ENCODE measurements around the gene DMBX1. TPM values are rescaled to one million over a fixed set of nuclear protein-coding genes. Genes with fewer than 3 reads are reported as not detected.

DMBX1 gene
- total and polyA plus RNA-seq, 2 of the 13 experiments (the other 11 are each of a cell fraction or from before 2014, with no cell fraction given), result not detected

DNA sequence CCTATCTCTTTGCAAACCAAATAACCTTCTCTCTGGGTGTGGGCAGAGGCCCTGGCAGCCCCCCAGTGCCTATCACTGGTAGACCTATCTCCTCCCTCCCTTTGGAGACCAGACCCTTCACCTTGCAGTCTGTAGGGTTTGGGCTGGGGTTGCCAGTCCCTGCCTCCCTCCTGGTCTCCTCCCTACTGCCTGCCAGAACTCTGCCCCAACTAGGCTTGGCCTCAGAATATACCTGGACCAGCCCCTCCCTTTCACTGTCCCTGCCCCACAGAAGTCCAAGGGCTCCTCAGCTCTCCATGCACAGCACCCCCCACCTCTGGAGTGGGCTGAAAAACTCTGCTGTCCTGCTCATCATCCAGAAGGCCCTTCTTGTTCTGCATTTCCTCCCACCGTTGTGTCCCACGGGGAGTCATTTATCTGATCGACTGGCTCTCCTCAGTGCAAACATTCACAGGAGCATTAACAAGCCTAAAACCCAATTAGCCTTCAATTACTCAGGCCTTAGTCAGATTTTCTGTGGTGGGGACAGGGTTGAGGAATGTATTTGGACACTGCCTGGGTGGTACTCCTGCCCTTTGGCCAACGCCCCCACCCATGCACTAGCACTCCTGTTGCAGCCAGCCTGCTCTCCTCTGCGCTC is 27.7 kb upstream of the DMBX1 start:
- ChIA-PET CTCF (ENCODE audit: low intra/inter-chr PET ratio, low total read pairs) (no interaction called here), POLR2A (no interaction called here)
- H3K36me3 ChIP-seq (replicated peaks in 1 of 2; ENCODE audit: control insufficient read depth in 1 of 2, insufficient read depth in 2 of 2, low read length in 2 of 2), result no peaks in the 10 kb centered on the region
- no peak for TF ChIP-seq NFRKB (IDR thresholded peaks at IDR 0.05)
- no peak for TF ChIP-seq CC2D1A (CRISPR knock-in tag; IDR thresholded peaks at IDR 0.05)
- TF ChIP-seq ARNT (IDR thresholded peaks at IDR 0.05), result no peak
- TF ChIP-seq, protein P1, sequence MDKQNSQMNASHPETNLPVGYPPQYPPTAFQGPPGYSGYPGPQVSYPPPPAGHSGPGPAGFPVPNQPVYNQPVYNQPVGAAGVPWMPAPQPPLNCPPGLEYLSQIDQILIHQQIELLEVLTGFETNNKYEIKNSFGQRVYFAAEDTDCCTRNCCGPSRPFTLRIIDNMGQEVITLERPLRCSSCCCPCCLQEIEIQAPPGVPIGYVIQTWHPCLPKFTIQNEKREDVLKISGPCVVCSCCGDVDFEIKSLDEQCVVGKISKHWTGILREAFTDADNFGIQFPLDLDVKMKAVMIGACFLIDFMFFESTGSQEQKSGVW (CRISPR knock-in tag; IDR thresholded peaks at IDR 0.05; ENCODE audit: borderline replicate concordance), result no peak
- TF ChIP-seq ZNF891 (CRISPR knock-in tag; IDR thresholded peaks at IDR 0.05), result no peak
- TF ChIP-seq ZNF850 (CRISPR knock-in tag; conservative IDR thresholded peaks at IDR 0.05), result no peak
- no peak for TF ChIP-seq TGIF2 (CRISPR knock-in tag; IDR thresholded peaks at IDR 0.05)
- TF ChIP-seq ZNF558 (CRISPR knock-in tag; IDR thresholded peaks at IDR 0.05; ENCODE audit: borderline replicate concordance), result no peak
- TF ChIP-seq, protein P2, sequence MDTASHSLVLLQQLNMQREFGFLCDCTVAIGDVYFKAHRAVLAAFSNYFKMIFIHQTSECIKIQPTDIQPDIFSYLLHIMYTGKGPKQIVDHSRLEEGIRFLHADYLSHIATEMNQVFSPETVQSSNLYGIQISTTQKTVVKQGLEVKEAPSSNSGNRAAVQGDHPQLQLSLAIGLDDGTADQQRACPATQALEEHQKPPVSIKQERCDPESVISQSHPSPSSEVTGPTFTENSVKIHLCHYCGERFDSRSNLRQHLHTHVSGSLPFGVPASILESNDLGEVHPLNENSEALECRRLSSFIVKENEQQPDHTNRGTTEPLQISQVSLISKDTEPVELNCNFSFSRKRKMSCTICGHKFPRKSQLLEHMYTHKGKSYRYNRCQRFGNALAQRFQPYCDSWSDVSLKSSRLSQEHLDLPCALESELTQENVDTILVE (CRISPR knock-in tag; IDR thresholded peaks at IDR 0.05), result no peak
- TF ChIP-seq HOXA7 (CRISPR knock-in tag; IDR thresholded peaks at IDR 0.05), result no peak
- TF ChIP-seq HNRNPLL (IDR thresholded peaks at IDR 0.05; ENCODE audit: low read depth, low read length, poor library complexity, severe bottlenecking), result no peak
- TF ChIP-seq, protein P3, sequence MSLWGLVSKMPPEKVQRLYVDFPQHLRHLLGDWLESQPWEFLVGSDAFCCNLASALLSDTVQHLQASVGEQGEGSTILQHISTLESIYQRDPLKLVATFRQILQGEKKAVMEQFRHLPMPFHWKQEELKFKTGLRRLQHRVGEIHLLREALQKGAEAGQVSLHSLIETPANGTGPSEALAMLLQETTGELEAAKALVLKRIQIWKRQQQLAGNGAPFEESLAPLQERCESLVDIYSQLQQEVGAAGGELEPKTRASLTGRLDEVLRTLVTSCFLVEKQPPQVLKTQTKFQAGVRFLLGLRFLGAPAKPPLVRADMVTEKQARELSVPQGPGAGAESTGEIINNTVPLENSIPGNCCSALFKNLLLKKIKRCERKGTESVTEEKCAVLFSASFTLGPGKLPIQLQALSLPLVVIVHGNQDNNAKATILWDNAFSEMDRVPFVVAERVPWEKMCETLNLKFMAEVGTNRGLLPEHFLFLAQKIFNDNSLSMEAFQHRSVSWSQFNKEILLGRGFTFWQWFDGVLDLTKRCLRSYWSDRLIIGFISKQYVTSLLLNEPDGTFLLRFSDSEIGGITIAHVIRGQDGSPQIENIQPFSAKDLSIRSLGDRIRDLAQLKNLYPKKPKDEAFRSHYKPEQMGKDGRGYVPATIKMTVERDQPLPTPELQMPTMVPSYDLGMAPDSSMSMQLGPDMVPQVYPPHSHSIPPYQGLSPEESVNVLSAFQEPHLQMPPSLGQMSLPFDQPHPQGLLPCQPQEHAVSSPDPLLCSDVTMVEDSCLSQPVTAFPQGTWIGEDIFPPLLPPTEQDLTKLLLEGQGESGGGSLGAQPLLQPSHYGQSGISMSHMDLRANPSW (CRISPR knock-in tag; IDR thresholded peaks at IDR 0.05; ENCODE audit: borderline replicate concordance), result no peak
- no peak for TF ChIP-seq SOX13 (IDR thresholded peaks at IDR 0.05)
- TF ChIP-seq SOX13 (CRISPR knock-in tag; conservative IDR thresholded peaks at IDR 0.05 in 1 of 2, IDR thresholded peaks at IDR 0.05 in 1 of 2), result no peak
- TF ChIP-seq, protein P4, sequence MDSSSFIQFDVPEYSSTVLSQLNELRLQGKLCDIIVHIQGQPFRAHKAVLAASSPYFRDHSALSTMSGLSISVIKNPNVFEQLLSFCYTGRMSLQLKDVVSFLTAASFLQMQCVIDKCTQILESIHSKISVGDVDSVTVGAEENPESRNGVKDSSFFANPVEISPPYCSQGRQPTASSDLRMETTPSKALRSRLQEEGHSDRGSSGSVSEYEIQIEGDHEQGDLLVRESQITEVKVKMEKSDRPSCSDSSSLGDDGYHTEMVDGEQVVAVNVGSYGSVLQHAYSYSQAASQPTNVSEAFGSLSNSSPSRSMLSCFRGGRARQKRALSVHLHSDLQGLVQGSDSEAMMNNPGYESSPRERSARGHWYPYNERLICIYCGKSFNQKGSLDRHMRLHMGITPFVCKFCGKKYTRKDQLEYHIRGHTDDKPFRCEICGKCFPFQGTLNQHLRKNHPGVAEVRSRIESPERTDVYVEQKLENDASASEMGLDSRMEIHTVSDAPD (CRISPR knock-in tag; IDR thresholded peaks at IDR 0.05), result no peak
- no peak overlapping the region for H3K27ac ChIP-seq (ENCODE audit: extremely low read length, insufficient read depth, low read length)
- no peak for DNase-seq (ENCODE audit: low spot score)
- no peak overlapping the region for H3K4me2 ChIP-seq (ENCODE audit: low read depth, low read length)
- 11% methylated on average over 5 of the region's 5 CpGs for WGBS (ENCODE audit: low lambda C conversion rate)
- H3K9me3 ChIP-seq (ENCODE audit: low read length), result no peaks in the 10 kb centered on the region
- no peak overlapping the region for H3K4me3 ChIP-seq (replicated peaks in 1 of 3; ENCODE audit: insufficient read depth in 1 of 3, low read depth in 2 of 3, low read length in 3 of 3)
- H3K27me3 ChIP-seq (ENCODE audit: control insufficient read depth in 1 of 2, insufficient read depth in 2 of 2, low read length in 2 of 2), result peaks cover 14 to 78% of the 10 kb centered on the region in 2 experiments
- intact Hi-C loops (cut with micrococcal nuclease; ENCODE audit: unreplicated experiment), result no loop called here
- no TSS peak for BruUV-seq (replicated peaks)
- no peak overlapping the region for H2AFZ ChIP-seq (ENCODE audit: low read length)
- H3K79me2 ChIP-seq (ENCODE audit: insufficient read depth, low read length), result no peaks in the 10 kb centered on the region
- peaks cover 7% of the 10 kb centered on the region for H3K4me1 ChIP-seq (ENCODE audit: insufficient read depth, low read length)
- no peak for FAIRE-seq
- H3K9ac ChIP-seq (ENCODE audit: insufficient read depth, low read depth, low read length), result no peak overlapping the region
- ATAC-seq, result no peak
- in situ Hi-C loops (cut with HindIII; ENCODE audit: extremely low pct_ligation_motif_present, low pct_unique_long_range_greater_than_20kb), result no loop called here
- no peaks in the 10 kb centered on the region for H4K20me1 ChIP-seq (ENCODE audit: insufficient read depth, low read length)
